Body of pancreas (tissue), 4 donors: Measurements from ENCODE around the gene ISG20. TPM values are rescaled to one million over a fixed set of nuclear protein-coding genes. Genes with fewer than 3 reads are reported as not detected.

Source experiments
- ATAC-seq: fragments of 150-250 bp; one replicate; pipeline ENCODE4 v1.9.1; 2016
- DNase-seq, 4 donors: peaks; one replicate each; pipeline ENCODE4 v3.0.0-alpha.2; 2019
- H3K27ac ChIP-seq, 4 donors: fragments of 200-600 bp; sonication (generic); 1 replicate in 3 of 4; 2 replicates in 1 of 4; pipeline versions ENCODE4 v1.5.1 to v1.6.1; 2016 to 2019; ENCODE audit warnings: mild to moderate bottlenecking in 1 of 4, mixed read lengths in 1 of 4, moderate library complexity in 1 of 4
- H3K27me3 ChIP-seq, 2 donors: fragments of 200-600 bp; sonication (generic); one replicate each; pipeline ENCODE4 v1.6.0; 2016; ENCODE audit warnings: mild to moderate bottlenecking in 1 of 2
- H3K36me3 ChIP-seq, 2 donors: fragments of 200-600 bp; sonication (generic); replicated peaks in 1 of 2; 2 replicates each; pipeline ENCODE4 v1.5.1; 2016; ENCODE audit warnings: low read depth in 2 of 2; ENCODE audit not compliant: insufficient read depth in 1 of 2
- H3K4me1 ChIP-seq: fragments of 200-600 bp; sonication (generic); one replicate; pipeline ENCODE4 v1.6.0; 2016
- H3K4me3 ChIP-seq, 2 donors: fragments of 200-600 bp; sonication (generic); 1 replicate in 1 of 2; 2 replicates in 1 of 2; pipeline ENCODE4 v1.5.1; 2016 to 2019
- H3K9me3 ChIP-seq, 3 donors: fragments of 200-600 bp; sonication (generic); 1 replicate in 2 of 3; 2 replicates in 1 of 3; pipeline ENCODE4 v1.5.1; 2016
- CTCF ChIP-seq, 7 experiments: fragments of 450-650 bp in 4 of 7; fragments of 200-600 bp in 3 of 7; sonication (generic) in 3 of 7; IDR thresholded peaks; one replicate each; pipeline ENCODE4 v1.5.1; 2016 to 2019; ENCODE audit warnings: antibody characterized with exemption in 7 of 7
- POLR2A ChIP-seq, 3 donors: fragments of 450-650 bp; IDR thresholded peaks; one replicate each; pipeline ENCODE4 v1.6.1; 2016; ENCODE audit warnings: antibody characterized with exemption in 3 of 3, mild to moderate bottlenecking in 2 of 3
- WGBS, 2 donors: methylation state at CpG; one replicate each; pipeline ENCODE4 v1.1.5; 2017; 5-methylcytosine and 5-hydroxymethylcytosine counted together
- intact Hi-C: fragments of 100-400 bp; cut with DNase I; formaldehyde crosslinking; loops from one replicate; pipeline ENCODE4 v1.15.1; 2023
- total RNA-seq, 2 donors: library from RNA; depleted of rRNA; stranded (reverse); fragments of >200 nt; gene quantifications; one replicate each; pipeline ENCODE4 v1.1.0, GENCODE V29; 2016

ISG20 gene
- total RNA-seq, 2 donors from 2014 or later, result 2.9 to 25.4 TPM

DNA sequence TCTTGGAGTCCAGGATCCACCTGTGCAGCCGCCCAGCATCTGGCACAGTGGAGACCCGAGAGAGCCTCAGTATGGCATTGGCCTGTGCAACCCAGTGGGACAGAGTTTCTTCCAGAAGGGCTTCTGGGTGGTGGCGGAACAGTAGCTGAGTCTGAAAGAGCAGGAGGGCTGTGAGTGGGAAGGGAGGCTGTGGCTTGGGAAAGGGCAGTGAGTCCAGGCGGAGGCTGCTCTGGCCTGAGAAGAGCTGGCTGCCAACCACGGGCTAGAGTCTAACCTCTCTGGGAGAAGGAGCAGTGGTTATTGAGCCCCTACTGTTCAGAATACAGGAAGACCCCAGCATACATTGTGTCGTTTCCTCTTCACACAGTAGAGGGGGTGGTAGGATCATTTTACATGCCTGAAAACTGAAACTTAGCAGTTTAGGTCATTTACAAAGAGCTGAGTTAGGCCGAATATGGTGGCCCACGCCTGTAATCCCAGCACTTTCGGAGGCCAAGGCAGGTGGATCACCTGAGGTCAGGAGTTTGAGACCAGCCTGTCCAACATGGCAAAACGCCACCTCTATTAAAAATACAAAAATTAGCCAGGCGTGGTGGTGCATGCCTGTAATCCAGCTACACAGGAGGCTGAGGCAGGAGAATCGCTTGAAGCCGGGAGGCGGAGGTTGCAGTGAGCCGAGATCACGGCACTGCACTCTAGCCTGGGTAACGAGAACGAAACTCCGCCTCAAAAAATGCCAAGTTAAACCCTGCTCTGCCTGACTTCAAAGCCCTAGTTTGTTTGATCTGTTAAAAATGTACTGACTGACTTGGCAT, 14.5 kb upstream of the ISG20 start:
- Histone ChIP-seq H3K4me3 (no peak overlapping the region), H3K9me3 (no peaks in the 10 kb centered on the region), H3K27me3 (no peaks in the 10 kb centered on the region), H3K36me3 (peaks cover 0 to 9% of the 10 kb centered on the region in 2 donors), H3K4me1 (peaks cover 63% of the 10 kb centered on the region), H3K27ac (peak overlapping the region; percentile 31 to 67 (median 55))
- ATAC-seq (peak; percentile 29), DNase-seq (no peak)
- intact Hi-C loops, result no loop called here
- no peak for TF ChIP-seq POLR2A (IDR thresholded peaks at IDR 0.05)
- peak in 6 of 7 experiments; percentile 6 to 57 (median 40) for TF ChIP-seq CTCF (IDR thresholded peaks at IDR 0.05)
- 43 to 46% methylated on average over 17 to 19 of the region's 19 CpGs for WGBS, 2 donors

- TF ChIP-seq POLR2A (IDR thresholded peaks at IDR 0.05), result no peak
- TF ChIP-seq CTCF (IDR thresholded peaks at IDR 0.05), result no peak
- Histone ChIP-seq H3K27ac (peak overlapping the region in 3 of 4 donors; percentile 31 to 62 (median 48)), H3K9me3 (no peaks in the 10 kb centered on the region), H3K4me1 (peaks cover 63% of the 10 kb centered on the region), H3K36me3 (peaks cover 0 to 15% of the 10 kb centered on the region in 2 donors), H3K4me3 (no peak overlapping the region), H3K27me3 (no peaks in the 10 kb centered on the region)
- intact Hi-C loops, result no loop called here
- no peak for ATAC-seq
- DNase-seq, result peak in 1 of 4 donors; percentile 27
- WGBS, 2 donors, result 50 to 55% methylated on average over 9 of the region's 9 CpGs
These were observed 13.8 kb upstream of the ISG20 start for GRCh38 chr15:88624971-88625490.

DNA sequence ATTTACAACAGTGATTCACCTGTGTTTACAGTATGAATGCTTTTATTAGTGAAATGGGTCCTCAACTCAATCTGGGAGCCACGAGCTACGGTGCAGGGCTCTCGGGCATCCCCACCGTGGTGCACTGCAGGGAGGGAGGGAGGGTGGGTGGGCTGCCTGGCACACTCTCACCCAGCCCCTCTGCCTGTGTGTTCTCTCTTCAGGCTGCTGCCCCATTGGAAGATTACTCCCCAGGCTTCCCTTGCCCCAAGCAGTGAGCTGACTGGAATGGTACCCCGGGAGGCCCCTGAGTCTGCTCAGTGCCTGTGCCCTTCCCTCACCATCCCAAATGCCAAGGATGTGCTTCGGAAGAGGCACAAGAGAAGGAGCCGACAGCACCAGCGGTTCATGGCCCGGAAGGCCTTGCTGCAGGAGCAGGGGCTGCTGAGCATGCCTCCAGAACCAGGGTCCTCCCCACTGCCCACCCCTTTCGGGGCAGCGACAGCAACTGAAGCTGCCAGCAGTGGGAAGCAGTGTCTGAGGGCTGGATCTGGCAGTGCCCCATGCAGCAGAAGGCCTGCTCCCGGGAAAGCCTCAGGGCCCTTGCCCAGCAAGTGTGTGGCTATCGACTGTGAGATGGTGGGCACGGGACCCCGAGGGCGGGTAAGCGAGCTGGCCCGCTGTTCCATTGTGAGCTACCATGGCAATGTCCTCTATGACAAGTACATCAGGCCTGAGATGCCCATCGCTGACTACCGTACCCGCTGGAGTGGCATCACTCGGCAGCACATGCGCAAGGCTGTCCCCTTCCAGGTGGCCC, 12.7 kb upstream of the ISG20 start:
- H3K27me3 ChIP-seq, result no peaks in the 10 kb centered on the region
- no peak overlapping the region for H3K27ac ChIP-seq
- 84 to 87% methylated on average over 10 to 22 of the region's 23 CpGs for WGBS, 2 donors
- intact Hi-C loops, result no loop called here
- H3K4me1 ChIP-seq, result peaks cover 59% of the 10 kb centered on the region
- no peak for DNase-seq
- no peak for TF ChIP-seq POLR2A (IDR thresholded peaks at IDR 0.05)
- no peak for TF ChIP-seq CTCF (IDR thresholded peaks at IDR 0.05)
- no peak for ATAC-seq
- peaks cover 0 to 18% of the 10 kb centered on the region in 2 donors for H3K36me3 ChIP-seq
- no peak overlapping the region for H3K4me3 ChIP-seq
- no peaks in the 10 kb centered on the region for H3K9me3 ChIP-seq

DNA sequence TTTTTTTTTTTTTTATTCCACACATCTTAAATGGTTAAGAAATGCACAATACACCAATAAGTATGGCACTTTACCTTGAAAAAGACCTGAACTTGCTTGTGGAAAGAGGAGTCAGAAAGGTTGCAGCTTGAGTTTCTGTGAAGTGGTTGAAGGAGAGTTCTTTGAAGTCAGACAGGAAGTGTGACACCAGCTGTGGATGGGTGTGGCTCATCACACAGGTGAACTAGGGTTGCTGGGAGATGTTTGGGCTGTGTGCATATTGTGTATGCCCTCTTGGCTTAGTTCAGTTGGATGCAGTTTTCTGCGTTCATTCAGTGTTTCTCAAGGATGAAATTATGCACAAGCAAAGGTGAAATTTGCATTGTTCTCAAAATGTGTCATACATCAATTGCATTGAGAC, 11.4 kb upstream of the ISG20 start:
- H3K27ac ChIP-seq, result no peak overlapping the region
- peaks cover 0 to 18% of the 10 kb centered on the region in 2 donors for H3K36me3 ChIP-seq
- ATAC-seq, result no peak
- WGBS, 2 donors, result 89 to 91% methylated on average over 1 of the region's 1 CpG
- intact Hi-C loops, result no loop called here
- H3K4me3 ChIP-seq, result no peak overlapping the region
- no peak for DNase-seq
- TF ChIP-seq CTCF (IDR thresholded peaks at IDR 0.05) (no peak), POLR2A (IDR thresholded peaks at IDR 0.05) (no peak)
- peaks cover 54% of the 10 kb centered on the region for H3K4me1 ChIP-seq
- H3K9me3 ChIP-seq, result no peaks in the 10 kb centered on the region
- no peaks in the 10 kb centered on the region for H3K27me3 ChIP-seq
